Activated CD4-positive, alpha-beta T cell treated with anti-CD3 and anti-CD28 coated beads, Interleukin-2, amount 50 U/mL, for 4 hours (primary cell): ENCODE measurements around the gene MXD1.

Experiments used
- DNase-seq, 2 experiments: peaks; one replicate each; pipeline ENCODE4 v3.0.0-alpha.2; 2020

MXD1 gene

DNA sequence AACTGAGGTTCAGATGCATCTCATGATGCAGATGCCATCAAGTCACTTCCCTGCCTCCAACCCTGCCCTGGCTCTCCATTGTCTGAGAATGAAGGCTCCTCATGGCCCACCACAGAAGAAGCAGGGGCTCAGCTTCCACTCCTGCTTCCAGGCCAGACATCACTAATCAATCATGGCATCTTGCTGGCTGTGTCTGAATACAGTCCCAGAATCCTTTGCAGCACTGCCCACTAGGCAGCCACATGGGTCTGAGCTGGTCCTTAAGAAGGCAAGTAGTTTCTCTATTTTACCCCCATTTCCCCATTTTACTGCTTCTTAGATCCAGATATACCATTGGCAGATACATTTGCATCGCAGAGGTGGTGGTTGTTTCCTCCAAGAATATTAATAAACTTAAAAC is 39.2 kb downstream of the MXD1 start:
- no peak for DNase-seq

DNA sequence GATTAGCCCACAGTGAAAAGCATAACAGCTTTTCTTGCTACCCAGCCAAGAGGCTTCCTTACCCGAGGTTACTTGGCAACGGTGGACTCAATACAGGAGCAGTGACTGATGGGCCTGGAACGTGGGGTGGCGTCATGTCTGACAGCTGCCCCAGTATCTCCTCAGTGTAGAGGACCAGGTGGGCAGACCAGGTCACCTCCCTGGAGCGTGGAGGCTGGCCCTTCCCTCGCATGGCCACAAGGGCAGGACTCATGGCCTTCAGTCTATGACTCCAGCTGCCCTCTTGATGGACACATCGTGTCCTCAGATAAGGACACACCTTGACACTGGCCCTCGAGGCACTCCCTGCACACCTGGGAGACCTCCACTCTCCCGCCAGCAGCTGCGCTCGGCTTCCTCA is 40.1 kb downstream of the MXD1 start:
- DNase-seq = no peak

DNA sequence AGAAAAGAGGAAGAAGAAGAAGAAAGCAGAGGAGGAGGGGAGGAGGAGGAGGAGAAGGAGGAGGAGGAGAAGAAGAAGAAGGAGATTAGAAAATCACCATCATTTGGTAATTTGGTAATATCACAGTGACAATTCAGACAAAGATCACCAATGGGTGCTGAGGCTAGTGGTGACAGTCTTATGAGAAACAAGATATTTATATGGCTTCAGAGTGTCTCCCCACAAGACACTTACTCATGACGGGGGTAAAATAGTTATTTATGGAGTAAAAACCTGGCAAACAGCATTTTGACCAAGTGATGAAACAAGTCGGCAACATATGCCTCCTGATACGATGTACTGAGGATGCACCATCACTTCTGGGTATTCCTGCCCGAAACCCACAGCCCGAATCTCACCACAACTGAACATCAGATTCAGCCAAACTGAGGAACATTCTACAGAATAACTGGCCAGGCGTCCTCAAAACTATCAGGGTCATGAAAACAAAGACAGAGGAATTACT is 41.6 kb downstream of the MXD1 start:
- DNase-seq = no peak

DNA sequence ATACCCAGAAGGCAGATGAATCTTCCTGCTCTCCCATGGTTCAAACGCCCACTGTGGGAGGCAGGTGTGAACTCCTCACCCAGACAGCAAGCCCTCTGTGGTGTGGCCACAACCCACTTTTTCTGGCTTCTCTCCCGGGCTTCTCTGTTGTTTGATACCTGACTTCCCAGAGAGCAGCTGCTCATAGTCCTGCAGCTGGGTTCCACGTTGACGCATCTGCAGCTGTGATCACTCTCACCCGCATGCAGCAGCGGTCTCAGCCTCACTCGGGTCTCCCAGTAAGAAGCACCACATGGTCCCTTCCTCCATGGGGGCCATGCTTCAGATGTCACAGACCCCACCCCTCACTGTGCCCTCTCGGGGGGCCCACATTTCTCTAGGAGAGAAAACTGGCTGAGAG is 43.1 kb downstream of the MXD1 start:
- DNase-seq = no peak

DNA sequence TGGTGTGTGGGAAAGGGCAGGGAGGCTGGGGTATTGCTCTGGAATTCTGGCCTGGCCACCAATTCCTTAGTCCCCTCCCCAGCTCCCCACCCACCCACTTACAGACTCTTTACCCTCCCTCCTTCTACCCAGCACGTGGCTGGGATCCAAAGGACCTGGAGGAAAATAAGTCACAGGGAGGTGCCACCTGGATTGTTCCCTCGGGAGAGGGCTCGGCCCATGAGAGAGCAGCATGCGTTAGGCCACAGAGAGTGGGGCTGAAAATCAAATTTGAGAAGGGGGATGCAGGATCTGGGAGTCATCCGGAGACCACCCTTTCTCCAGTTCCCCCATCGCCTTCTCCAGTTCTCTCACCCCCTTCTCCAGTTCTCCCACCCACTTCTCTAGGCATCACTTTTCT is 43.6 kb downstream of the MXD1 start:
- no peak for DNase-seq

DNA sequence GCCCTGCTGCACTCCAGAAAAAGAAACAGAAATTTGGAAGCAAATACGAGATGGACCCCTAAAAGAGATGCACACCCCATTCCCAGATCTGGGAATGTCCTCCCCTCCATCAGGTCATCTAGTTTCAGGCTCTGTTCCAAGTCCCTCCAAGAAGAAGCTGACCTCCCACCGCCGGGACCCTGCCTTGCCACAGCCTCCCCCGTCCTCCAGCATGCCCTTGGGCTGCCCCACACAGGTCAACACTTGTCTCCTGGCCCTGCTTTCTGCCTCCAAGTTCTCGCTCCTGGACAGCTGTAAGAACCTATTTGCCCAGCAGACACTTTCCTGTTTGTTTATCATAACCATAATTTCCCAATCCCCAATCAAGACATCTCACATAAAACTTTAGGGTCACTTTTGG is 44.5 kb downstream of the MXD1 start:
- no peak for DNase-seq

DNA sequence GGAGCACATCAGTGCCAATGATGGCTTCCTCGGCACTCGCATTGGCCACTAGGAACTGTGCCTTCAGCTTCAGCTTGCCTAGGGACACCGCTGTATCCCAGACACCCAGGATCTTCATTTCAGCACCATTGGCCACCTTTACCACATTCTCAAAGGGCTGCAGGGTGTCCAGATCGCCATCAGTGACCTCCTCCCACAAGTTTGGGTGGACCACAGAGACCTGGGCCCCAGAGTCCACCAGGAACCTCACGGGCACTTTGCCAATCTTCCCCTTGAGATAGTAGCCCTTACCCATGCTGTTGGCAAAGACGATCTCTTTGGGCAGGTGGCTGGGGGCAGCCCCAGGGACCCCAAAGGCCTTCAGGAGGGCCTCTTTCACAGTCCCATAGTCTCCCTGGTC is 45.9 kb downstream of the MXD1 start:
- no peak for DNase-seq

DNA sequence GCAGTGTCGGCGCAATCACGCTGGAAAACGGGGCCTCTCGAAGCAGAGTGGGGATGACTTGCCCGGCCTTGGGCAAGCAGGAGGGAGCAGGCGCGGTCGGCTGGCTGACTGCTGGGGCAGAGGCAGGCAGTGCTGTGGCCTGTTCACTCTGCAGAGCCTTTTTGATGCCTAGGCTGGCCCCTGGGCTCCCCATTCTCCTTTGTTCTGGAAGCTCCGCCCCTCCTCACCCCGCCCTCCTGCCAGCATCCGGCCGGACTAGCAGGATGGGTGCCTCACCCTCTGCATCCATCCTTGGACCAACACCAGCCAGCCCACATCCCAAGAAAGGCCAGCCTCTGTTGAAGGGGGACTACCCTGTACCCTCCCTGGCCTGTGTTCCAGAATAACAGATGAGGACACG is 46.6 kb downstream of the MXD1 start, which contains the start of gene ASPRV1:
Gene ASPRV1 (minus strand): TSS at position 136 of the 400 bp plus-strand sequence. CDS start 195 bp downstream, outside the sequence.
- DNase-seq = no peak

DNA sequence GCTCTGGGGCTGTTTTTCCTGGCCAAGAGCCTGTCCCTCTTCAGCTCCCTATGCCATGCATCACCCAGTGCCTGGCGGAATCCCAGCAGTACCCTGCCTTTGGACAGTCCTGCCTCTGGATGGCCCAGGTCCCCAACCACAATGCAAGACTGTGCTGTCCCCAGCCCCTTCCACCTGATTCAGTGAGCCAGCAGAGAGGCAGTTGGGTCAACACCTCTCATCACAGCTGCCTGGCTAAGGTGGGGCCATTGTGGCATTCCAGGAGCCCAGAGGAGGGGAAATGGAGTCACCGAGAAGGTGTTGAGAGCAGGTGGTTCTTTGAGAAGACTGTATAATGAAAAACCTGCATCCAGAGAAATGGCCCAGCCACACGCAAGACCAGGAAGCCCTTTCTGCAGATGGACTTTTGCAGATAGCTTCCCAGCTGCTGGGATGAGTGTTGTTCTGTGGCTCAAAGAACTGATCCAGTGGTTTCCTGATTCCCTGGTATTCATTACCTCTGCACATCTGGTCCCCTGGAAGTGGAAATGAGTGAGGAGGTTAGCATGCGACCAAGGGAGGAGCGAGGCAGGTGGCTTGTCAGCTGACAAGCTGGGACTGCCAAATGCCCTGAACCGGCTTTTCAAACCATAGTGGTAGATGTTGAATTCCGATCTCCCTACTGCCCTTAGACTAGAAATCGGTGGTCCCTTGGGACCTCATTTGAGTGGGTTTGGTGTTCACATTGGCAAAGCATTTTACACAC is 48.2 kb downstream of the MXD1 start:
- DNase-seq = no peak

DNA sequence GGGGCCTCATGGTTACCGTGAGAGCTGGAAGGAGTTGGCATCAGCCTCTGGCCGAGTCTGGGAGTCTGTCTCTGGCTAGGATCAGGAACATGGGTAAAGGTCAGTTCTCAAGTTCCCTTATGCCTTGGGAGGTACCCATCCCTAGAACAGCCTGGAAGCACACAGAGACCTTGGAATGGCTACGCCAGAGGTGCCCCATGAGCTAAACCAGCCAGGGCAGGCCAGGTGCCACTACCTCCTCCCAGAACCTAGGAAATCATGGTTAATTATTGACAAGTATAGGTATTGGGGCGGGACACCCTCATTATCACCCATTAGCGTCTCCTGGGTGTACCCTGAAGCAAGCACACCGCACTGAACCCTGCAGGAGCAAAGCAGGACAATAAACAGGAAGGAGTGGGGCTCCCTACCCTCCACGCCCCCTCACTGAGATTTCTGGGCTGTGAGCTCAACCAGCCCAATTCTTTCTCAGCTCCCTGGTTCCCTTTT is 49.5 kb downstream of the MXD1 start:
- no peak for DNase-seq

DNA sequence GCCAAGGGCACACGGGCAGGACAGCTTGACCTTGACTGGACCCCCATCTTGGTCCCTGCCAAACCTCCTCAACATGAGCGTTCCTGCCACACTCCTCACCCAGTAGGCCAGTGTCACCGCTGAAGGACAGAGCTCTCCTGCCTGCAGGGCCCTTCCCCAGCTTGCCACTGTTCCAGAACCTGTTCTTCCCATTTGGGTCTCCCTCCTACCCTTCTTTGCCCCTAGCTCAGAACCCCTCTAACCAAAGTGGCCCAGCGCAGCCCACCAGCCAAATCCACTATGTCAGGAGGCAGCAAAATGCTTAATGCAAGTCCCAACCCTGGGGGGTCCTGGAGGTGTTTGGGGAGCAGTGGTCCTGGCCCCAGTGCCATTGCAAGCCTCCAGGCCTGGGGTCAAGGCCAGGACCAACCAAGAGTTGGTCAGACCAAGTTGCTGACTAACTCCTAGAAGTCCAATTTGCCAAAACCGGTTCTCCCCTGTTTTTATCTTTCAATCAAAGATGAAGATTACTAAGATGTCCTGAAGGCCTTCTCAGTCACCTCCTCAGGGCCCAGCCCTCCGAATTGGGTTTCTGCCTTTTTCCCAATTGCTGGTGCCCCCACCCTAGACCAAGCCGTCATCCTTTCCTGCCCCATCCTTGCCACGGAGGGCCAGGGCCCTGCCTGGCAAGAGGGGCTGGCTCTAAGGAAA is 51.0 kb downstream of the MXD1 start:
- no peak for DNase-seq

DNA sequence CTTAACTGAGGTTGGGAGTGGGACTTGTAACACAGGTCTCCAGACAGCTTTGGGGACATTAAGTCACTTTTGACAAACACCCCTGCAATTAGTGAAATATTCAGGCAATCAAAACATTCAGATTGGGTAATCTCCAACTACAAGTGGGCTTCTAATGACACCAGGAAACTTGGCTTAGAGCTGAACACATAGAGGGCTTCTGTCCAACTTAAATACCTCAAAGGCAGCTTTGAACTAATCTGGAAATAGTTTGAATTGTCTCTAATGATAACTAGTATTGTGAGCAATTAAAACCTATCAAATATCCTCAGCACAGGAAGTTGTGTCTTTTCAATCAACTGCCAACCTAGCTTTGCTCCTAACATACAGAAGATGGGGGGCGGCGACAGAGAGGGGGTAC is 51.6 kb downstream of the MXD1 start:
- no peak for DNase-seq

DNA sequence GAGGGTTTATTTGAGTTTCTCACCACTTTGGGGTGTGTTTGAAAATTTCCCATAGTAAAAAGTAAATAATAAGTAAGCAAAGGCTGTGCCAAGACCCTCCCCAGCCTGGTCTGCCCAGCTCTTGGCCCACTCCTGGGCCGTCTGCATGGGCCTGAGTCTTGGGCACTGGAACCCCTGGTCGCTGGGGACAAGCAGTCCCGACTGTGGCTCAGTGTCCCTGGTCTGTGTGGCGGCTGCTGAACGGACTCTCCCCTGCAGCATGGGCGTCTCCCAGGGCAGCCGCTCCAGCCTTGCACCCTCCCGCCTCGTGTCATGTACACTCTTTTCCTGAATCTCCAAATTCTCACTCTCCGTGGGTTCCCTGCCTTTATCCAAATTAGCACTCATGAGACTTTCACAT is 53.7 kb downstream of the MXD1 start:
- DNase-seq = no peak

DNA sequence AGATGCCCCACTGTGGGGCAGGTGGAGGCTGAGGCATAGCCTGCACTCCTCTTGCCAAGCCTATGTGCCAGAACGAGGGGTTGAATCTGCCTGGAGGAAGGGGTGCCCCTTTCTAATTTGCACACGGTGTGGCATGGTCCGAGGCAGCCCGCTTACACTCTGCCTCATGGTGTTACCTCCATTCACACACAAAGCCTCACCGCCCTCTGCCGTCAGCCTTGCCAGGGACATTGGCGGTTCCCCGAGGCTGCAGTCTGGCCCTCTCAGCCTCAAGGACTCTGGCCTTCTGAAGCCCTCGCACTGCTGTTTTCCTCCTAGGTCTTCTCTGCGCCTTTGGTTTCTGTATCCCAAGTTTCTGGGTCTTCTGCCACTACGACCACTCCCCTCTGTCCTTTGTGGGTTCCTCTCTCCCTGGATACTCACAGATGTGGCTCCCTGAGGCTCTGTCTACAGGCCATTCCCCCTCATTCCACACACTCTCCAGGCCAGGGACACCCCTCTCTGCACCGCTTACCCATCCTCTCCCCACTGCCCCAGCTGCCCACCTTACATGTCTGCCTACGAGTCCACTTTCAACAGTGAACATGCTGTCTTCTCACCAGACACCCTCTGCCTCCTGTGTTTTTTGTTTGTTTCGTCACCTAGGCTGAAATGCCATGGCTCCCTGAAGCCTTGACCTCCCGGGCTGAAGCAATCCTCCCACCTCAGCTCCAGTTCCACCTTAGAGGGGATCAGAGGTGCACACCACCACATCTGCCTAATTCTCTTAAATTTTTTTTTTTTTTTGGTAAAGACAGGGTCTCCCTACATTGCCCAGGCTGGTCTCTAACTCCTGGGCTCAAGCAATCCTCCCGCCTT is 54.4 kb downstream of the MXD1 start:
- DNase-seq = no peak

DNA sequence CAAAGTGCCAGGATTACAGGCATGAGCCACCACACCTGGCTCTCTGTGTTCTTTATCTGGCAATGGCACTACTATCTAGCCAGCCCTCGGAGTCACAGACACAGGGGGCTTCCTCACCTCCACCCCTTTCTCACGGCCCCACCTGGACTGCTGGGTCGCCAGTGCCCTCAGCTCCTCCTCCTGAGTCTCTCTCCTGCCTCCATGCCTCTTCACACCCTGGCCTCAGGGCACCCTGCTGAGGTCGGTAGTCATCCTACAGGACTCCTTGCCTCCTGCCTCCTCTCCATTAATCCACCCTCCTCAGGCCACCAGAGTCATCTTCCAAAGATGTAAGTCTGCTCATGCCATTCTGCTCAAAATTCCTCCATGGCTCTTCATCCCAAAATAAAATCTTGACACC is 55.1 kb downstream of the MXD1 start:
- DNase-seq = no peak

DNA sequence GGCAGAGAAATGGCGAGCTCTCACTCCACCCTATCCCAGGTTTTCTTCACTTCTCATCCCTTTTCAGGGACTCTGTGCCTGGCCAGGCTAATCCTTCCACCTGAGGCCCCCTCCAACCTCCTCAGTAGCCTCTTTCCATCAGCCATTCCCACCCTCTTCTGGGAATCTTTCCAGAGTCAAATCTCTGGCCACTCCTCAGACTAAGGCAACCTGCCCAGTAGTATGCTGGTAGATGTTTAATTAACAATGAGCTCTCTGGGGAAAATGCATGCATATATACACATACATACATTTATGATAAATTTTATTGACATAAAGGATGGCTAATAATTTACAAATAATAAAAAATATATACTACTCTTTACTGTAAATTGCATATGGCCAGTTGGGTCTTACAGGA is 57.9 kb downstream of the MXD1 start:
- no peak for DNase-seq

DNA sequence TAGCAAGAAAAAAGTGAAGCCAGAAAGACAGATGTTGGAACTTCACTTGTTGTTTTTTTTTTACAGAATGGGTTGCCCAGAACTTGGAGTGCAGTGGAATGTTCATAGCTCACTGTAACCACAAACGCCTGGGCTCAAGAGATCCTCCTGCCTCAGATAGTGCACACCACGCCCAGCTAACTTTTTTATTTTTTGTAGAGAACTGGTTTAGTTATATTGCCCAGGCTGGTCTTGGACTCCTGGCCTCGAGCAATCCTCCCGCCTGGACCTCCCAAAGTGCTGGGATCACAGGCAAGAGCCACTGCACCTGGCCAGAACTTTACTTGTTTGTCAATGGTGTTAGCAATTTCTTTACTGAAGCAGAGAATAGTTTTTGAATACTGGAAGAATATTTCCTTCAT is 58.4 kb downstream of the MXD1 start:
- DNase-seq = no peak

DNA sequence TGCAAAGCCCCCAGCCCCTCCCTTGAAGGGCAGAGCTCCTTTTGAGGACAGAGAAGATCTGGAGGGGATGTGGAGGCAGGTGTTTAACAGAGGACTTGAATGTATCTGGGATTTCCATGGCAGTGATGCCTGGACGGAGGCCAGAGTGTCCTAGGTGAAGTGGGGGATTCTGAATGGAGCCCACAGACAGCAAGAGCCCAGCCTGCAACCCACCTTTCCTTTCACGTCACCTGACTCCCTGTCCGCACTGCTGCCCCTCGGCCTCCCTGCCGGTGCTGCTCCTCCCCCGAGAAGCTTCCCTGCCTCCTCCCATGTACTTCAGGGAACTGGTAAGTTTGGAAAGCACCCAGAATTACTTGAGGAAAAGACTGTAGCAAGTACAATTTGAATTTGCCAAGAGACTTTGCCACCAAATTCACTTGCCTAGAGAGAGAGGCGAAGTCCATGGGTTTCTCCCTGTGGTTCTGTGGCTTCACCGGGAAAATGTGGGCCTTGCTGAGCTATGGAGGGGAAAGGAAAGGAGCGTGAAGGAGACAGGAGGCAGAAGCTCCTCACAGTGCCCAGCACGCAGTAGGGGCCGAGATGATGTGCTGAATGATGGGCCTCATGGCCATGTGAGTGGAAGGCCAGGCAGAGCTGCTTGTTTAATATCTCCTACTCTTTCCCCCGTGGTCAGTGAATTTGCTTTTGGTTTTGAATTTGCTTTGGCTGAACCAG is 60.4 kb downstream of the MXD1 start:
- DNase-seq = no peak

DNA sequence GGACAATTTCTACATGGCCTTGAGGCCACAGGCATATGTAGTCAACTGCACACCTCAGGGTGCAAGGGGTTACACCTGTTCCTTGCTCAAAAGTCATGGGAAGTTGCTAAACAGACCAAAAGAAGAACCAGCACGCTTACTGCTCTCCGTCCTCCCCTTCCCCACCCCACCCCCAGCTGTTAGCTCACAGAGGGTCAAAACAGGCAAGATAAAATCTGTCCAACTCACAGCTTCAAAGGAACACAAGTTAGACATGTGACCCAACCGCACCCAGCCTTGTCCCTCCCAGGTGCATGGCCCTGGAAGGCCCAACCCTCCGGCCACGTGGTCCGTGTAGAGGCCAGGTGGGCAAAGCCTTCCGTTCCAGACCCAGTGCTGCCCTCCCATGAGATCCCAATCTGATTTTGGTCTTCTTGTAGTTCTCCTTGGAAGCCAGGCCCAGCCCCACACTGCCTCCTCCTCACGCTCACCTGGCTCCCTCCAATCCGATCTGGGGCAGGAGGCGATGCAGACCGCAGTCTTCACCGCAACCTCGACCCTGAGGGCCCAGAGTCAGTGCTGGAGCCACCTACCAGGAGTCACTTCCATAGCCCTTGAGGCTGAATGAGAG is 61.0 kb downstream of the MXD1 start:
- no peak for DNase-seq

DNA sequence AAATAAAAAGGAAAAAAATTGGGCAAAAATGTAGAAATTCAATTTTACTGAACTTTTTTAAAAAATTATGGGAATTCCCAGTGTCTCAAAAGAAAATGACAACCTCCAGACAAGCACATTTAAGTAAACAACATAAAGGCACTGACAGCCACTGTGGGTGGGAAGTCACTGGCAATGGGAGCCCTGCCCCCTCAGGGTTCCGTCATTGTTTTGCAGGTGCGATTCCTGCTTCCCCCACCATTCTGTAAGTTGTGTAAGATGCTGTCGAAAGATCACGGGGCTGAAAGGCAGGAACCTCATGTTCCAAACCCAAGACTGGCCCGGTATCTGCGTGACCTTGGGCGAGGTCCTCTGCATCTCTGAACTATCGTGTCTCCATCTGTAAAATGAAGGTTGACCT is 62.3 kb downstream of the MXD1 start:
- DNase-seq = no peak

DNA sequence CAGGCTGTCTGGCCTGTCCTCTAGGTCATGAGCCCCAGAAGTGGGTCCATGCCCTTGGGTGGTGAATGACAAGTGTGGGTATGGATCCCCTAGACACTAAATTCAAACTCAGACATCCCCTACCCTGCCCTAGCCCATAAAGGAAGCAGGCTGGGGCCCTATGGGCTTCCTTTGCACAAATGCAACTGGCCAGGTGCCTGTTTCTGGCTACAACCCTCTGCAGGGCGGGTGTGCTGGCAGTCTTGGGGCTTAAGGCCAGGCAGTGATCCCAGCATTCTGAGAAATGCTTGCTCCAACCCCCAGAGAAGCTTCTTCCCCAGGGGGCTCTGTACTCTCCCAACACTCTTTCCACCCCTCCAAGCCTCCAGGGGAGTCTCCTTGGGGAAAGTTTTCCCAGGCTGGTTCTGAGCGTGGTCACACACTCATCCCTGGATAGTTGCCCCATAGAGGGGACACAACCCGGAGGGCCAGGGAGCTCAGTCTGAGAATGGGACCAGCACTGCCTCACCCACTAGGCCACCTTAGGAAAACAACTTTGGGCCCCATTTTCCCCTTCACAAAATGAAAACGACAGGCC is 63.1 kb downstream of the MXD1 start:
- no peak for DNase-seq
